ENCODE measurements around the gene ZGPAT. TPM values are rescaled to one million over a fixed set of nuclear protein-coding genes. Genes with fewer than 3 reads are reported as not detected.

ZGPAT gene
- total RNA-seq, 2 experiments from 2014 or later = 22.4 to 22.5 TPM

GRCh38 chr20:63672666-63673065, 35.2 kb upstream of the ZGPAT start:
- ChIA-PET CTCF (interaction anchor here (0.7 kb wide), 1 partner anchor 303 kb away, joined by 4 read pairs; no protein-coding TSS in a partner anchor), POLR2A (no interaction called here)
- intact Hi-C loops (cut with micrococcal nuclease) = no loop called here
- Mint-ChIP-seq H3K27me3 (no peaks in the 10 kb centered on the region), H3K9me3 (no peaks in the 10 kb centered on the region), H3K4me3 (no peak overlapping the region), H3K4me1 (ENCODE audit: low read depth) (no peaks in the 10 kb centered on the region), H3K36me3 (ENCODE audit: low read depth) (peaks cover 28% of the 10 kb centered on the region), H3K27ac (no peak overlapping the region)
- DNase-seq = no peak
- TF ChIP-seq, protein P1, sequence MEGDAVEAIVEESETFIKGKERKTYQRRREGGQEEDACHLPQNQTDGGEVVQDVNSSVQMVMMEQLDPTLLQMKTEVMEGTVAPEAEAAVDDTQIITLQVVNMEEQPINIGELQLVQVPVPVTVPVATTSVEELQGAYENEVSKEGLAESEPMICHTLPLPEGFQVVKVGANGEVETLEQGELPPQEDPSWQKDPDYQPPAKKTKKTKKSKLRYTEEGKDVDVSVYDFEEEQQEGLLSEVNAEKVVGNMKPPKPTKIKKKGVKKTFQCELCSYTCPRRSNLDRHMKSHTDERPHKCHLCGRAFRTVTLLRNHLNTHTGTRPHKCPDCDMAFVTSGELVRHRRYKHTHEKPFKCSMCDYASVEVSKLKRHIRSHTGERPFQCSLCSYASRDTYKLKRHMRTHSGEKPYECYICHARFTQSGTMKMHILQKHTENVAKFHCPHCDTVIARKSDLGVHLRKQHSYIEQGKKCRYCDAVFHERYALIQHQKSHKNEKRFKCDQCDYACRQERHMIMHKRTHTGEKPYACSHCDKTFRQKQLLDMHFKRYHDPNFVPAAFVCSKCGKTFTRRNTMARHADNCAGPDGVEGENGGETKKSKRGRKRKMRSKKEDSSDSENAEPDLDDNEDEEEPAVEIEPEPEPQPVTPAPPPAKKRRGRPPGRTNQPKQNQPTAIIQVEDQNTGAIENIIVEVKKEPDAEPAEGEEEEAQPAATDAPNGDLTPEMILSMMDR (IDR thresholded peaks at IDR 0.05) = no peak
- no peak for ATAC-seq

DNA sequence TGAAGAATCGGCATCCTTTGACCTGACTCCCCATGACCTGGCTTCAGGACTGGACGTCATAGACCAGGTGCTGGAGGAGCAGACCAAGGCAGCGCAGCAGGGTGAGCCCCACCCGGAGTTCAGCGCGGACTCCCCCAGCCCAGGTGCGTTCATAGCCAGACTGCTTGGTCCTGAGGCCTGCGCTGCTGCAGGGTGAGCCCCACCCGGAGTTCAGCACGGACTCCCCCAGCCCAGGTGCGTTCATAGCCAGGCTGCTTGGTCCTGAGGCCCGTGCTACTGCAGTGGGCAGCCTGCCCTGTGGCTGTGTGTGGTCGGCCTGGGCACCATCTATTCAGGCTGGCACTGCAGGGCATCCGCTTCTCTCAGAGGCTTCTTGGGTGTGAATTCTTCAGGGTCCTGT, 33.9 kb upstream of the ZGPAT start:
- Mint-ChIP-seq H3K9me3 (no peaks in the 10 kb centered on the region), H3K36me3 (ENCODE audit: low read depth) (peaks cover 29% of the 10 kb centered on the region), H3K27me3 (no peaks in the 10 kb centered on the region), H3K4me3 (no peak overlapping the region), H3K4me1 (ENCODE audit: low read depth) (no peaks in the 10 kb centered on the region), H3K27ac (no peak overlapping the region)
- no peak for ATAC-seq
- POLR2A ChIA-PET = no interaction called here
- DNase-seq = no peak
- intact Hi-C loops (cut with micrococcal nuclease) = no loop called here
- CTCF ChIA-PET = no interaction called here
- TF ChIP-seq, protein P1 (IDR thresholded peaks at IDR 0.05) = no peak

DNA sequence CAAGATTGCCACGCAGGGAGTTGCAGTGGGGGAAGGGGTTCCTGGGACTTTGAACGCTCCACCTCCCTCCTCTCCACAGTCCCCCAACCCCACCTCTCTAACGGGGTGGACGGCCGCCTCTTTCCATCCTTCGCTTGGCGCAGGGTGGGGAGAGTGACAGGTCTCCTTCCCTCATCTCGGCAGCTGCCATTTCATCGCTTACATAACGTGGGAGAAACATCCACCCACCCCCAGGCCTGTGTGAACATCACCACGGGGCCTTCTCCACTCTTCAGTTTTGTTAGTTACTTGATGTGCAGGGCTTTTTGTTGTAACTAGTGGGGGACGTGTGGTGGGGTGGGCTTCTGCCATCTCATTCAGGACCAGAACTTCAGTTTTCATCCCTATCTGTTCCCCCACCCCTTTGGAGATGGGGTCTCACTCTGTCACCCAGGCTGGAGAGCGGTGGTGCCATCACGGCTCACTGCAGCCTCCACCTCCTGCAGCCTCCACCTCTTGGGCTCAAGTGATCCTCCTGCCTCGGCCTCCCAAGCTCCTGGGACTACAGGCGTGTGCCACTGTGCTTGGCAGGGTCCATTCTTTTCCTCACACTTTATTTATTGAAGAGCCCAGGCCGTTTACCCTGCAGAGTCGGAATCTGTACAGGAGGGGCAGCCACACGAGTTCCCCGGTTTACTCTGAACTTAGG, 32.0 kb upstream of the ZGPAT start:
- no peak overlapping the region for H3K27ac Mint-ChIP-seq
- no peaks in the 10 kb centered on the region for H3K4me1 Mint-ChIP-seq (ENCODE audit: low read depth)
- no peak overlapping the region for H3K4me3 Mint-ChIP-seq
- POLR2A ChIA-PET = no interaction called here
- intact Hi-C loops (cut with micrococcal nuclease) = no loop called here
- DNase-seq = no peak
- TF ChIP-seq, protein P1 (IDR thresholded peaks at IDR 0.05) = no peak
- no peaks in the 10 kb centered on the region for H3K27me3 Mint-ChIP-seq
- CTCF ChIA-PET = no interaction called here
- peaks cover 26% of the 10 kb centered on the region for H3K36me3 Mint-ChIP-seq (ENCODE audit: low read depth)
- no peak for ATAC-seq
- no peaks in the 10 kb centered on the region for H3K9me3 Mint-ChIP-seq

DNA sequence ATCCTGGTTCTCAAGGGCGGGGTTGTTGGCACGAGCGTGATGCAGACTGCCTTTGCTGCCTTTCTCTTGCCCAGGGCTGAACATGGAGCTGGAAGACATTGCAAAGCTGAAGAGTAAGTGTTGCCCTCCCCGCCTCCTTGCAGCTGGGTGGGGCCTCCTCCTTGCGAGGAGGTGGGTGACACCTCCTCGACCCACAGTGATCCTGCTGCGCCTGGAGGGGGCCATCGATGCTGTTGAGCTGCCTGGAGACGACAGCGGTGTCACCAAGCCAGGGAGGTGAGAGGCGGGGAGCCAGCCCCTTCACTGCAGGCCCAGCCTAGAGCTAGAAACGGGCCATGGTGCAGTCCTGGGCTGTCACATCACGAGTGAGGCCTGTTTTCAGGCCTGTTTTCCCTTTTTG, 29.8 kb upstream of the ZGPAT start:
- Mint-ChIP-seq H3K36me3 (ENCODE audit: low read depth) (peaks cover 22% of the 10 kb centered on the region), H3K27ac (no peak overlapping the region), H3K27me3 (no peaks in the 10 kb centered on the region), H3K4me1 (ENCODE audit: low read depth) (peaks cover 2% of the 10 kb centered on the region), H3K9me3 (no peaks in the 10 kb centered on the region), H3K4me3 (no peak overlapping the region)
- ChIA-PET POLR2A (no interaction called here), CTCF (no interaction called here)
- intact Hi-C loops (cut with micrococcal nuclease) = no loop called here
- DNase-seq (no peak), ATAC-seq (no peak)
- TF ChIP-seq, protein P1 (IDR thresholded peaks at IDR 0.05) = no peak

GRCh38 chr20:63678667-63679465, 29.0 kb upstream of the ZGPAT start:
- Mint-ChIP-seq H3K4me3 (no peak overlapping the region), H3K27ac (no peak overlapping the region), H3K4me1 (ENCODE audit: low read depth) (peaks cover 5% of the 10 kb centered on the region), H3K27me3 (no peaks in the 10 kb centered on the region), H3K9me3 (no peaks in the 10 kb centered on the region), H3K36me3 (ENCODE audit: low read depth) (peaks cover 22% of the 10 kb centered on the region)
- TF ChIP-seq, protein P1 (IDR thresholded peaks at IDR 0.05) = no peak
- intact Hi-C loops (cut with micrococcal nuclease) = no loop called here
- DNase-seq (no peak), ATAC-seq (no peak)
- ChIA-PET CTCF (no interaction called here), POLR2A (no interaction called here)

All from activated CD8-positive, alpha-beta T cell treated with anti-CD3 and anti-CD28 coated beads for 36 hours (primary cell).